ENCODE data around the gene IFNA5. TPM values are rescaled to one million over a fixed set of nuclear protein-coding genes. Genes with fewer than 3 reads are reported as not detected.

IFNA5 gene
- total RNA-seq, 1 experiment from 2014 or later = not detected

- no peak for DNase-seq (ENCODE audit: low read depth)
Measured at GRCh38 chr9:21294904-21295538, 10.1 kb downstream of the IFNA5 start.

GRCh38 chr9:21294364-21294774 is 10.7 kb downstream of the IFNA5 start:
- DNase-seq (ENCODE audit: low read depth) = peak; percentile 75

DNA sequence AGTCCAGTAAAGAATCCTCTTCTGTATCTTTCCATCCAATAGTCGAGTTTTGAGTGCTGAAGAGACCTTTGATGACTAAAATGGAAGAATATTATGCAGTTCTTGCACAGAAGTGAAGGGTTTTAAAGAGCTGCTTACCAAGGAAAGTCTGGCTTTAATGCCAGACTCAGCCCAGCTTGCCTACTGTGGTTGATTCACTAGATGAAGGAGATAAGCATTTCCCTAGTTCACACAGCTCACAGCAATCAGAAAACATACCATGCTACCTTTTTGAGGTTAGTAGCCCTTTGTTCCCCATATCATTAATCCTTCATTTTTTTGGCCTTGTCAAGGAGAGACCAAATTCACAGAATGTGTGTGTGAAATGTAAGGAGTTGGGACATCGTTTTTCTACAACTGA is 15.3 kb downstream of the IFNA5 start:
- DNase-seq (ENCODE audit: low read depth) = no peak

GRCh38 chr9:21287280-21287679 is 17.8 kb downstream of the IFNA5 start:
- no peak for DNase-seq (ENCODE audit: low read depth)

DNA sequence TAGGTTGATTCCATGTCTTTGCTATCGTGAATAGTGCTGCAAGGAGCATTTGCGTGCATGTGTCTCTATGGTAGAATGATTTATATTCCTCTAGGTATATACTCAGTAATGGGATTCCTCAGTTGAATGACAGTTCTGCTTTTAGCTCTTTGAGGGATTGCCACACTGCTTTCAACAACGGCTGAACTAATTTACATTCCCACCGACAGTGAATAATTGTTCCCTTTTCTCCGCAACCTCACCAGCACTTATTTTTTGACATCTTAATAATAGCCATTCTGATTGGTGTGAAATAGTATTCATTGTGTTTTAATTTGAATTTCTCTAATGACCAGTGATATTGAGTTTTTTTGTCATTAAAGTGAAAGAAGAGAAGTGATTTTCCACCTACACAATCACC is 18.5 kb downstream of the IFNA5 start:
- DNase-seq (ENCODE audit: low read depth) = no peak

DNA sequence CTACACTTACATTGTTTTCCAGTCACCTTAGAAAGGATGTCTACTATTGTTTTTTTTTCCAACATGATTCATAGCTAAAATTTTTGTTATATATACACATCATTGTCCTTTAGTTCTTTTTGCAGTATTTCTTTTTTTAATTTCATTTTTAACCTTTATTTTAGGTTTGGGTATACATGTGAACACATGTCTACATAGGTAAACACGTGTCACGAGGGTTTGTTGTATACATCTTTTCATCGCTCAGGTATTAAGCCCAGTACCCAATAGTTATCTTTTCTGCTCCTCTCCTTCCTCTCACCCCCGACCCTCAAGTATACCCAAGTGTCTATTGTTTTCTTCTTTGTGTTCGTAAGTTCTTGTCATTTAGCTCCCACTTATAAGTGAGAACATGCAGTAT is 19.0 kb downstream of the IFNA5 start:
- no peak for DNase-seq (ENCODE audit: low read depth)

GRCh38 chr9:21281275-21281674 is 23.8 kb downstream of the IFNA5 start:
- DNase-seq (ENCODE audit: low read depth) = no peak

- no peak for DNase-seq (ENCODE audit: low read depth)
Measured at GRCh38 chr9:21268347-21268657, 36.8 kb downstream of the IFNA5 start.

DNA sequence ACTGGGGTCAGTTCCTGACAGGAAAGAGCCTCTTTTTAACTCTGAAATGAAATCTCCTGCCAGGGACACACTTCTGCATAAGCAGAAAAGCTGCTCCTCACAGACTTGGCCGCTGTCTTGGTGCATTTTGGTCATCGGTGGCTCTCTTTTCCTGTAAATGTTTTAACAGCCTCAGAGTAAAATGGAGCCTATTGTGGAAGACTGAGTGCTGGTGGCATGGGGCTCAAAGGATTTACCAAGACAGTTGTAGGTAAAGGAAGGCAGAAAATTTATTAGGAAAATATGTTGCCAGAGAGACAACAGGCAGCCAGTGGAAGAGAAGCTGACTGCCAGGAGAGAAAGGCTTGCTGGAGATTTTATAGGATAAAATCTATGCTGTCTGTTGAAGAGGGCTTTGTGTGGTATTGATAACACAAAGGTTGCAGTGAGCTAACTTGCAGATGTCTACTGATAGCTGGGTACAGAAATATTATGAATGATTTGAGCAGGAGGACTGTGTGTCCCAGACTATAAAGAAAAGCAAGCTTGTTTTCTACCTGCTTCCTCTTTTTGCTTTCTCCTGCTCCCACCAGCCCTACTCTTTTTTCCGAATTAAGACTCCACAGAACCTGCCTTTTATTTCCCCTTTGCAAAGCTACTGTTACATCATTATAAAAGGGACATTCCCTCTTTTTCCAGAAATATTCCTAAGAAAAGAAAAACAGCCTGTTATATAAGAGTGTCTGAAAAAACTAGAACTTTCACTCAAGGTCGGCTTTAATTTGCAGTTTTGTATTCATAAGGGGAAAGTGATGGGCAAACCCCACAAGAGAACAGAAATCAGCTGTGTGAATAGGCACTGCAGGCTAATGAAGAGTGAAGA is 37.4 kb downstream of the IFNA5 start:
- no peak for DNase-seq (ENCODE audit: low read depth)

GRCh38 chr9:21266733-21267484 is 38.2 kb downstream of the IFNA5 start:
- DNase-seq (ENCODE audit: low read depth) = no peak

- DNase-seq (ENCODE audit: low read depth) = no peak
Measured at GRCh38 chr9:21265421-21266189, 39.5 kb downstream of the IFNA5 start.

GRCh38 chr9:21255538-21256212 is 49.4 kb downstream of the IFNA5 start:
- DNase-seq (ENCODE audit: low read depth) = no peak

Other genes with a start within 250 kb of the IFNA5 start
- gene IFNB1, start 227.4 kb downstream of the IFNA5 start, total RNA-seq (2014; rRNA removed; shearing (Covaris generic)) = not detected in 2 replicates
- not detected in 2 replicates for gene IFNW1, start 163.5 kb downstream of the IFNA5 start, total RNA-seq (2014; rRNA removed; shearing (Covaris generic))
- gene IFNA21, start 138.7 kb downstream of the IFNA5 start, total RNA-seq (2014; rRNA removed; shearing (Covaris generic)) = not detected in 2 replicates
- gene IFNA4, start 117.7 kb downstream of the IFNA5 start, total RNA-seq (2014; rRNA removed; shearing (Covaris generic)) = not detected in 2 replicates
- not detected in 2 replicates for gene IFNA7, start 103.1 kb downstream of the IFNA5 start, total RNA-seq (2014; rRNA removed; shearing (Covaris generic))
- gene IFNA10, start 98.2 kb downstream of the IFNA5 start, total RNA-seq (2014; rRNA removed; shearing (Covaris generic)) = not detected in 2 replicates
- not detected in 2 replicates for gene IFNA16, start 88.0 kb downstream of the IFNA5 start, total RNA-seq (2014; rRNA removed; shearing (Covaris generic))
- not detected in 2 replicates for gene IFNA17, start 77.1 kb downstream of the IFNA5 start, total RNA-seq (2014; rRNA removed; shearing (Covaris generic))
- not detected in 2 replicates for gene IFNA14, start 65.3 kb downstream of the IFNA5 start, total RNA-seq (2014; rRNA removed; shearing (Covaris generic))
- 21.6 and 25.0 TPM in 2 replicates for gene KLHL9, start 30.1 kb upstream of the IFNA5 start, total RNA-seq (2014; rRNA removed; shearing (Covaris generic))
- not detected in 2 replicates for gene IFNA6, start 45.6 kb upstream of the IFNA5 start, total RNA-seq (2014; rRNA removed; shearing (Covaris generic))
- not detected in 2 replicates for gene IFNA13, start 62.7 kb upstream of the IFNA5 start, total RNA-seq (2014; rRNA removed; shearing (Covaris generic))
- not detected in 2 replicates for gene IFNA2, start 80.1 kb upstream of the IFNA5 start, total RNA-seq (2014; rRNA removed; shearing (Covaris generic))
- not detected in 2 replicates for gene IFNA8, start 103.8 kb upstream of the IFNA5 start, total RNA-seq (2014; rRNA removed; shearing (Covaris generic))
- gene IFNA1, start 135.1 kb upstream of the IFNA5 start, total RNA-seq (2014; rRNA removed; shearing (Covaris generic)) = not detected in 2 replicates
- gene IFNE, start 177.0 kb upstream of the IFNA5 start, total RNA-seq (2014; rRNA removed; shearing (Covaris generic)) = 0.43 and 0.94 TPM in 2 replicates

Measured in HT1080 (cell line).